Natural killer cell treated with Interleukin-12 subunit alpha and Interleukin-12 subunit beta and Interleukin-15 and Interleukin-18, amount 100 ng/mL, for 72 hours (primary cell): ENCODE results near the gene OR5H6. TPM values are rescaled to one million over a fixed set of nuclear protein-coding genes. Genes with fewer than 3 reads are reported as not detected.

ENCODE experiments used
- ATAC-seq, 2 donors: fragments of 150-1000 bp; cut with Tn5 transposase in 1 of 2; sonication (Bioruptor Pico), chemical (Tn5 transposase) in 1 of 2; 2 replicates each; pipeline ENCODE4 v1.10.0; 2021
- DNase-seq: peaks from one replicate; pipeline ENCODE4 v3.0.0; 2022; ENCODE audit warnings: low spot score
- H3K27ac Mint-ChIP-seq, 2 donors: 1 replicate in 1 of 2; 2 replicates in 1 of 2; pipeline ENCODE4 v1.8.0; 2022; ENCODE audit warnings: mixed read lengths in 2 of 2, mild to moderate bottlenecking in 1 of 2, moderate library complexity in 1 of 2
- H3K27me3 Mint-ChIP-seq, 2 donors: 1 replicate in 1 of 2; 2 replicates in 1 of 2; pipeline ENCODE4 v1.8.0; 2022; ENCODE audit warnings: mixed read lengths in 2 of 2
- H3K36me3 Mint-ChIP-seq: one replicate; pipeline ENCODE4 v1.8.0; 2022; ENCODE audit warnings: mixed read lengths
- H3K4me1 Mint-ChIP-seq, 2 donors: 1 replicate in 1 of 2; 2 replicates in 1 of 2; pipeline ENCODE4 v1.8.0; 2022; ENCODE audit warnings: low read depth in 2 of 2, mixed read lengths in 2 of 2, mild to moderate bottlenecking in 1 of 2
- H3K4me3 Mint-ChIP-seq: one replicate; pipeline ENCODE4 v1.8.0; 2022; ENCODE audit warnings: mixed read lengths
- H3K9me3 Mint-ChIP-seq: 2 replicates; pipeline ENCODE4 v1.8.0; 2022; ENCODE audit warnings: mixed read lengths
- total RNA-seq, 2 donors: library from RNA; stranded (reverse); gene quantifications; one replicate each; pipeline ENCODE4 v1.2.3, GENCODE V29; 2022

OR5H6 gene
- total RNA-seq, 2 donors from 2014 or later, result not detected

DNA sequence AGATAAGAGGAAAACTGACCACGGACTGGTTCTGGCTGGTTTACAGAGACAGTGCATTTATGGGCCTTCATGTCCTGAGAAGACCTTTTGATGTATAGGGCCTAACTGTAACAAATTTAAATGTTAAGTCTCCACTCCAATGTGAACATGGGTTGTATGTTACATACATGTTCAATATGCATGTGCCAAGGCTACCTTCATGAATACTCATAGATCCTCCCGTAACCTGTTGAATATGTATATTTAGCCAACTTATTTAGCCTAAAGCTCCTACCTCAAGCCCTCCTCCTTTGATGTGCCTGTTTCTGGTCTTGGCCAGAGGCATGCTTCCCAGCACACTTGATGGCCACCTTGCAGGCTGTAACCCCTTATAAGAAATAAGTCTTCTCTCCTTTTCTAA is 18.2 kb downstream of the OR5H6 start, which contains the start of gene OR5H2:
OR5H2 (plus strand) TSS at position 301 of the 400 bp plus-strand sequence. CDS start 398 bp downstream, outside the sequence.
- H3K4me3 Mint-ChIP-seq, result no peak within 1 kb of the TSS
- no peaks in the 10 kb centered on the region for H3K36me3 Mint-ChIP-seq
- H3K27me3 Mint-ChIP-seq, result peaks cover 0 to 18% of the 10 kb centered on the region in 2 donors
- DNase-seq, result no peak
- no peak within 1 kb of the TSS for H3K27ac Mint-ChIP-seq
- ATAC-seq, result no peak
- H3K9me3 Mint-ChIP-seq, result peaks cover 1% of the 10 kb centered on the region
- H3K4me1 Mint-ChIP-seq, result no peaks in the 10 kb centered on the region

GRCh38 chr3:98290916-98291315 is 26.9 kb downstream of the OR5H6 start:
- H3K4me1 Mint-ChIP-seq, result no peaks in the 10 kb centered on the region
- H3K4me3 Mint-ChIP-seq, result no peak overlapping the region
- H3K9me3 Mint-ChIP-seq, result peaks cover 9% of the 10 kb centered on the region
- DNase-seq (no peak), ATAC-seq (no peak)
- H3K27ac Mint-ChIP-seq, result no peak overlapping the region
- H3K27me3 Mint-ChIP-seq, result peaks cover 3 to 20% of the 10 kb centered on the region in 2 donors
- no peaks in the 10 kb centered on the region for H3K36me3 Mint-ChIP-seq

DNA sequence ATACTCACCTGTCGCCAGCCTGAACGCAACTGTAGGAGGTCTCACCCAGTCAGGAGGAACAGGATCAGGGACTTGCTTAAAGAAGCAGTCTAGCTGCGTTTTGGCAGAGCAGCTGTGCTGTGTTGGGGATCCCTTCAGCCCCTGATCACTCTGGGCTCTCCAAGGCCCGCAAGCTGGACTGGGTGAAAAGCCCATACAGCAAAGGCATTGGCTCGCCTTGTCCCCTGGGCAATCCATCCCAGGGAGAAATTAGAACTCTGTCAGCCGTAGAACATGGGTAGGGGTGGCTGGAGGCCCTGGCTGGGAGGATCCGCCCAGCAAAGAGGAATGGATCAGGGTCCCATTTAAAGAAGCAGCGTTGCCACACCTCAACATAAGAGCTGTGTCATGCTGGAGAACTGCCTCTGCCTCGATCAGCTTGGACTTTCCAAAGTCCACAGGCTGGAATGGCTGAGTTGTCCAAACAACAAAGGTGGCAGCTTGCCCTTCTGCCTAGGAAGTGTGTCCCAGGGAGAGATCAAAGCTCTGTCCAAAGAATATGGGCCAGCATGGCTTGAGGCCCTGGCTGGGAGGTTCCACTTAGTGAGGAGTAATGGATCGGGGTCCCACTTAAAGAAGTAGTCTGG is 27.4 kb downstream of the OR5H6 start:
- no peak overlapping the region for H3K4me3 Mint-ChIP-seq
- DNase-seq, result no peak
- H3K27me3 Mint-ChIP-seq, result peaks cover 3 to 20% of the 10 kb centered on the region in 2 donors
- no peak overlapping the region for H3K27ac Mint-ChIP-seq
- H3K36me3 Mint-ChIP-seq, result no peaks in the 10 kb centered on the region
- ATAC-seq, result peak in 1 of 2 donors; percentile 20
- no peaks in the 10 kb centered on the region for H3K4me1 Mint-ChIP-seq
- H3K9me3 Mint-ChIP-seq, result peaks cover 9% of the 10 kb centered on the region

Other genes starting within 250 kb of the OR5H6 start
- not detected for gene GABRR3, start 228.9 kb upstream of the OR5H6 start, total RNA-seq
- gene OR5AC2, start 177.1 kb upstream of the OR5H6 start, total RNA-seq, result not detected
- gene OR5H1, start 133.5 kb upstream of the OR5H6 start, total RNA-seq, result not detected
- gene OR5H14, start 116.8 kb upstream of the OR5H6 start, total RNA-seq, result under 1 TPM in 1 of 2 donors, not detected in 1; 0.07 TPM
- not detected for gene OR5H15, start 97.5 kb upstream of the OR5H6 start, total RNA-seq
- not detected for gene OR5H2, start 18.3 kb downstream of the OR5H6 start, total RNA-seq
- not detected for gene OR5K4, start 89.6 kb downstream of the OR5H6 start, total RNA-seq
- gene OR5K3, start 126.4 kb downstream of the OR5H6 start, total RNA-seq, result not detected
- not detected for gene OR5K1, start 199.0 kb downstream of the OR5H6 start, total RNA-seq
- gene OR5K2, start 233.4 kb downstream of the OR5H6 start, total RNA-seq, result not detected